HG02798 (cell line): Measurements from ENCODE around the gene AOPEP.
A peak's percentile ranks its signal among the peaks of the same experiment; 100 is the strongest.

Experiments
- ATAC-seq: cut with Tn5 transposase; IDR thresholded peaks from one replicate; pipeline ENCODE4 v1.9.1; 2021; ENCODE audit warnings: mild to moderate bottlenecking; ENCODE audit not compliant: unreplicated experiment, poor library complexity

AOPEP gene

DNA sequence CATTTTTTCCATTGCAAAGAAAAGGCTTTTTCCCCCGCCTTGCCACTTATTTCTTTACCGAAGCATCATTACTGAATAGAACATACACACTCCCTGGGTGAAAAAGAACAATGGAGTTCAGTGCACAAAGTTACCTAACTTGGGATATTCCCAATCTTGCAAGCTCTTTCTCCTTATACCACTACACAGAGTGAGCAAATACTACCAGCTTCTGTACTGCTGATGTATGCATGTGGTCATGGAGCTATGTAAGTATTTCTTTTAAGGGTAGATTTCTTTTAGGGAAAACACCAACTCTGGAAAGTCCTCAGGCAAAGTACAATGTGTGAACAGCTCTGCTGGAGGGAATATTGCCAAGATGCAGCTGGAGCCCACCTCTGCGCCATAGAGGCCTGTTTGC, 81.1 kb downstream of the AOPEP start:
- ATAC-seq = no peak

DNA sequence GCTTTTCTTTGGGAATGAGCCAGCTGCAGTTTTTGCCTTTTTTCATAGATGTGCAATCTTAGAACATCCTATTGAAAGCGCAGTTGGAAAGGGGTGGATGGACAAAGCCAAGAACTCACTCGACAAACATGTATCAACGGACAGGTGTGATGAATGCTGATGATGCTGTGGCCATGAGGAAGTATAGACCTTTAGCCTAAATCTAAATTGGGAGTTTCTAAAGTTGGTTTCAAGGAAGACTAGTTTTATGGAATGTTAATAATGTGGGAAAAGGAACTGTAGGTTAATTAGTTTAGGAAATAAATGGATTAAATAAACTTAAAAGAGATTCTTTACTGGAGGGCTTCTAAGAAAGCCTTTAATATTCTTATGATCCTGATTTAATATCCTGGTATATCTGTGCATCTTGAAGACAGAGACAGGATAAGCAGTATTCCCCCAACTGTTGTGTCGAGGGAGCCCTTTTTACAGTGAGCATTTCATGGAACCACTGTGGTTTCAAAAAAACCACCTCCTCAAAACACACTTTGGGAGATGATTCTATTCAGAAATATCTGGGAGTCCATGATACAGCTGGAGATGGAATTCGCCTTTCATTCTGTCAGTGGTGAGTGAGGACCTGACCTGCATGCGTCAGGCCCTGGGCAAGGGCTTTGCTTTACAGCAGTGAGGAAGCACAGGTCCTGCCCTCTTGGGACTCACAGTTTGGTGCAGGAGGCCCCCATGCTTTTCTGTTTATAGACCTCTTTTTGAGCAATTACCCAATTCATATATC, 82.6 kb downstream of the AOPEP start:
- no peak for ATAC-seq

- ATAC-seq = no peak
These were observed 83.3 kb downstream of the AOPEP start for GRCh38 chr9:94809778-94810177.

DNA sequence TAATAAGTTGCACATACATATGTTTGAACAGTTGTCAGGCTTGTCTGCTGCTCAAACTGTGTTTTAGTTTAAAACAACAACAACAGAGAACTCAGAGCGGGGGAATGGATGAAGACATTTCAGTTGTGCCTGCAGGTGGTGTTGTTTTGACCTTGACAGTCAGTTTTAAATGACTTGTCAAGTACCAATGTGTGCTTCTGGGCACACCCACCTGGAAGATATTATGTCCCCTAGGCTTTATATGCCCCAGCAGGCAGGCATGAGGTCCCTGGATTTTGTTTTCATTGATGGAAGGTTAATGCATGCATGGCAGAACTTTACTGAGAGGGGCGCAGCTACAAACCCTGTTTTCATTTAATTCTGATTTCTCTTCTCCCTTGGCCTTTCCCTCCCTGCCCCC, 84.6 kb downstream of the AOPEP start:
- ATAC-seq = no peak

DNA sequence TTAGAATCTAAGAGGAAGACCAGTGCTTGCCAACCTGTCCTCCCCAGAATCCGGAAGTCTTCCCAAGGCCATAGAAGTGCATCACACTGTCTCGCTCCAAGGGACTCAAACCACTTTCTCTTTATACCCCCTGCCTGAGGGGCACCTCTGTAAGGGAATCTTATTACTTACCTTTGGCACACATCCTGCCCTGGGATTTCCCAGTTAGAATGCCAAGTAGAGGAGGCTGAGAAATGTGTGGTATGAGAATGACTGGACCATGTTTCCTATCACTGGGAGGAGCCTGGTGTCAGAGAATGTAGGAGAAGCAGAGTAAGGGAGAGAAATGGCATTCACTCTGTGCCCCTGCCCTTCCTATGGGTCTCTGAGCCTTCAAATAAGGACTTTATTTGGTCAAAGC, 85.8 kb downstream of the AOPEP start:
- no peak for ATAC-seq

- ATAC-seq = no peak
These were observed 86.9 kb downstream of the AOPEP start for GRCh38 chr9:94813379-94813778.

GRCh38 chr9:94817291-94818177, 91.0 kb downstream of the AOPEP start:
- ATAC-seq = no peak

DNA sequence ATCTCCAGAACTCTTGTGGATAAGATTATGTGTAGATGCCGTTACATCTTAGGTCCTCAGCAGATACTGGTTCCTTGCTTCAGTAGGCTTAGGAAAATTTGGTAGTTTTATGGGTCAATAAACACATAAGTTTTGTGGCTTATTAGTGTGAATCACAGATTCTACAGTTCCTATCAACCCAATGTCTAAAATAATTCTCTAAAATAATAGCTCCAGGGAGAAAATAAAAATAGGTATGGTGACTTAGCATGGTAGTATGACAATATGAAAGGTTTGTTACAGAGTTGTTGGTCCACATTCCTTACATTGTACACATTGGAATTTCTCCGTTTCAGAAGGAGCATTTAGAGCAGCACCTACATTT, 91.7 kb downstream of the AOPEP start:
- ATAC-seq = no peak

DNA sequence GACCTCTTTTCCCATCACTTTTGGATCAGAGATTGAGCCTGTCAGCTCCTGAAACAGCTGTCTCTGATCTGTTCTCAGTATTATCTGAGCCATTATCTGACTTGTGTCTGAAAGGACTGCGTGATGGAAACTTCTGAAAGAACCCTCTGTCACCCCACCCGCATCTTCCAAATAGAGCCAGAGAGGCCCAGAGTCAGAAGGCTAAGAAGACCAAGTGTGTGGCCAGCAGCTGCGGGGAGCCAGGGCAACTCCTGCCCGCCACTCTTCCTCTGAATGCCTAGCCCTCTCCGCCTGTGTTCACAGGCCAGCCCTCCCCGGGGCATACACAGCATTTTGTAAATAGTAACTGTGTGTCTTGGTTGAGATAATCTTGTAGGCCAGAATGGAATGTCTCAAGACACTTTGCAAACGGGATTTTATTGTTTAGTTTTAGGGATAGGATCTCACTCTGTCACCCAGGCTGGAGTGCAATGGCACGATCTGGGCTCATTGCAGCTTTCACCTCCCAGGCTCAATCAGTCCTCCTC, 92.7 kb downstream of the AOPEP start:
- no peak for ATAC-seq

DNA sequence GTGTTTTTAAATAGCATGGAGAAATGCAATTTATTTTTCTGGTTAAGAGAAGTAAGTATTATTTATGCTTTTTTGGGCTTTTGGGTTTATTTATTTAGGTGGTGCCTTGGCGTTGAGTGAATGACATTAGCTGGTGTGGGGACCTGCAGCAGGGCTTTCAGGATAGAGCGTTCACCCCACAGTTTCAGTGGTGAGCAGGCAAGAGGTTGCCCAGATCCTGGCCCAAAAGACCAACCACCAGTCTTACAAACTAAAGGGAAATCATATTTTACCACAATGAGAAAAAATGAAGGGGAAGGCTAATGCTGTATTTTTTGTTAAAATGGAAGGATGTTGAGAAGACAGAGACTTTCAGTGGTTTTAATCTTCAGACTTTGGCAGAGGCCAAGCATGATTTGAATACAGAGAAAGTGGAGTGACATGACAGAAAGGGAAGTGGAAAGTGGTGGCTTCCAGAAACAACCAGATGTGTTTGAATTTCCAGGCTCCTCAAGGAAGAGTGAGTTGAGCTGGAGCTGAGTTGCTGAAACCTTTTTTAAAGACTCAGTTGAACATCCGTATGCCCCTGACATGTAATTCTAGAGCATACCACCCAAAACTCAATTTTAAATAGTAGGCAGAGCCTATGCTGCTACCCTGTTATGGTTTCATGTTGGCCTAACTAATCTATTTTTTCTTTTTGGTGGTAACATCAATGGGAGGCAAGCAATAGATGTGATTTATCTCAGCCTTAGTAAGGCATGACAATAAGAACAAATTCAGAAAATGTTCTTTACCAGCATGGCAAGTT, 94.8 kb downstream of the AOPEP start:
- ATAC-seq = peak; percentile 81

DNA sequence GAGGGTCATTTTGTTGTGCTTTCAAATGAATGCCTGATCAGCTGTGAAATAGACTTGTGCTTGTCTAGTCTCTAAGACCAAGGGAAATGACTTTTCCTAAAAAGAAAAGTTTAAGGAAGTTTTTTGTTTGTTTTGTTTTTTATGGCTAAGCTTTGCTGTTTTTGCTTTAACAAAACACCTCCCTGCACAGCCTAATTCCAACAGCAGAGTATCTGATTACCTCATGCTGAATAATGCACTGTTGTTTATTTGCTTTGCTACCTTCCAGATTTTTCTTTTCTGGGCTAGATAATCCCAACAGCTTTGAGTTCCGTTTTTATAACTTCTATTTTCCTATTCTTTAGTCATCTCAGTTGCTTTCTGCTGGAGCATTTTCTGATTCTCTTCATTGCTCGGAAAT, 95.8 kb downstream of the AOPEP start:
- ATAC-seq = no peak

DNA sequence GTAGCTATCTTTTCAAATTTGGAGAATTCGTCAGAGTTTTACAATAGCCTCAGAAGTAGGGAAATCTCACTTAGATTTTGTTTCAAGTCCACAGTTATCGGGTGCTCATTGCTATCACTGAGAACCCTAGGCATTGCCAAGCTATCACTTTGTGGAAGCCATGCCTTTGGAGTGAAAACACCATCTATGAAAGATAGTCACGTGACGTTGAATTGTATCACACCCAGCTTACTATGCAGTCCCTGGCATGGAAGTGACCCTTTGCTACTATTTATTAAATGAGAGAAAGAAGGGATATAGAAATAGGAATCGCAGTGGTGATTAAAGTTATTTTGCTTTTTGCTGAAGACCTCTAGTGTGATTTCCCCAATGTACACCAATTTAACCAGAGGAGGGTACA, 97.2 kb downstream of the AOPEP start:
- ATAC-seq = no peak

DNA sequence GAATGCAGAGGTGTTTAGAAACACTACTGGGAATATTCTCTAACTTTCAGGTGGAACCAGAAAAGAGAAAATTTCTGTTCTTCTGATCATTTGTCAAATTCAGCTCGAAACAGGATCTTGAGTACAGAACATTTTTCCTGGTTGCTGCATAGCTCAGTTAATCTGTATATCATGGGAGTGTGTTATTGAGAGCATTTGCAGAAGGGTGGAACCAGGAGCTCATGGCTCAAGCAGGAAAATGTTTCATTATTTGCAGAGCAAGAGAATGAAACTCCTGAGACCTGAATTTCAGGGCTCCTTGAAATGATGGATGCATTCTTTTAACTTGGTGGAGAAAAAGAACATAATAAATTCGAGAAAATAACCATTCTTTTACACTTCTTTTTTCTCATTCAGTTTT, 97.9 kb downstream of the AOPEP start:
- no peak for ATAC-seq

DNA sequence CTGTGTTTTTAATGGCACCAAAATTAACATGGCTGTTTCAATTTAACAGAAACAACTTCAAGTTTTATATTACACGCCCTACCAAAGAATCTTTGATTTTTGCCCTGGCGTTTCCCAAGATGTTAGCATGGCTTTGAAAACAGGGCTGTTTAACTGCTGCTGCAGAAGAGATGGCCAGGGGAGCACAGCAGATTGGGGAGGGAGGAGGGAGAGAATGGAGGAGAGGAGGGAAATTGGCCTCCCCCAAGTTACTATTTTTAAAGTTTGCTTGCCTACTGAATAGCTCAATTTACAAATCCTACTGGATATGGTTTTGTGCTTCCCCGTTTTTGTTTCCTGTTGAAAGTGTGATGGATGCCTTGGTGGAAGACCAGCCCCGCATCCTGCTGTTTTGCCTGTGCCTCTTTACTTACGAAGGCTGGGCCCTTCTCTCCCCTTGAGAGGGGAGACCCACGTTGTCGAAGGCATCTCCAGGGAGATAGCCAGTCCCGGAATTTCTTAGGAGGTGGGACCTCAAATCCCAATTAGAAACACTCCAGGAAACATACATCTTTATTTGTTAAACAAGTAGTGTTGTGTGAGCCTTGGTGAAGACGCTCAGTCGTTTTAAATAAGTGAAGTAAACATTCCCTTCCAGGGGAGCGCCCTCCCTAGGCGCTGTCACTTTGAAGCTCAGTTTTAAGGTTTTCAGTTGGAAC, 98.6 kb downstream of the AOPEP start:
- no peak for ATAC-seq

DNA sequence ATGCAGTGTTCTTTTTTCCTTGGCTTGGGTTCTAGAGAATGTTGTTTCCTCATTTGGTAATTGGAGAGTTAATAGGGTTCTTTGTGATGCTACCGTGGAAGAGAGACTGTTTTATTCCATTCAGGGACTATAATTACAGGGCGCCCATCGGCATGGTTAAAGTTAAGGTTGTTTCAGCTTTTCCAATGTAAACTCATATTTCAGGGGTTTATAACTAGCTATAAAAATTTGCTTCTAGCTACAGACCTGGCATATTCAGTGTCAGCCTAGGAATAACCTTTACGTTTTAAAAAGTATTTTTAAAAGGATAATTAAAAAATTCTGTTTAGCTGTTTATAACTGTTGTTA, 99.1 kb downstream of the AOPEP start:
- no peak for ATAC-seq

- no peak for ATAC-seq
These were observed 99.5 kb downstream of the AOPEP start for GRCh38 chr9:94826044-94826443.

- ATAC-seq = no peak
These were observed 100.3 kb downstream of the AOPEP start for GRCh38 chr9:94826644-94827410.

DNA sequence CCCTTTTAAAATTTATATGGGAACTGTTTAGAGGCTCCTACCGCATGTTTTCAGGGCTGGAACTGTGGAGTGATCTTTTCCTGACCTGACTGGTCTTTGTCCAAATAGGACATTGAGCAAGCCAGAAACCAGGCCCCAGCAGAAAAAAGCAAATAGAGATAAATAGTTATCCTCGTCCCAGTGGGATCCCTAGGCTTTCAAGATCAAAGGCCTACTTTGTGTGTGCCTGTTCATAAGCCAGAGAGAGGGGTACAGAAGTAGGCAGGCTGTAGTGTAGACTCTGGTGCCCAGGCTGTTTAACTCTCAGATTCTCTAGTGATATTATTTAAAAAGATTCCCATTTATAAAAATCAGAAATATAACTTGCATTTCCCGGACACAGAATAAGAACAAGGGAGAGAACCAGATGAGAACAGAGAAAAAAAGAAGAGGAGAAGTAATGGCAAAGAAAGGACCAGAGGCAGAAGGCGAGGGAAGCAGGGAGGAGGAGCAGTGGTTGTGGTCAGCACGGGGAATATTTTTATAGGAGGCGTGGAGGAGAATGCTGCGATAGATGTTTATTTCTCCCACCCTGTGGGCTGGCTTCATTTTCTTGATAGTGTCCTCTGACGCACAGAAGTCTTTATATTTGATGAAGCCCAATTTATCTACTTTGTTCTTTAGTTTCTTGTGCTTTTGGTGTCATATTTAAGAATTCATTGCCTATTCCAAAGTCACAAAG, 101.2 kb downstream of the AOPEP start:
- ATAC-seq = no peak
